Measurements from ENCODE around the gene ADARB2. TPM values are rescaled to one million over a fixed set of nuclear protein-coding genes. Genes with fewer than 3 reads are reported as not detected.

Gene ADARB2
- total RNA-seq, 1 donor from 2014 or later = 0.80 TPM

DNA sequence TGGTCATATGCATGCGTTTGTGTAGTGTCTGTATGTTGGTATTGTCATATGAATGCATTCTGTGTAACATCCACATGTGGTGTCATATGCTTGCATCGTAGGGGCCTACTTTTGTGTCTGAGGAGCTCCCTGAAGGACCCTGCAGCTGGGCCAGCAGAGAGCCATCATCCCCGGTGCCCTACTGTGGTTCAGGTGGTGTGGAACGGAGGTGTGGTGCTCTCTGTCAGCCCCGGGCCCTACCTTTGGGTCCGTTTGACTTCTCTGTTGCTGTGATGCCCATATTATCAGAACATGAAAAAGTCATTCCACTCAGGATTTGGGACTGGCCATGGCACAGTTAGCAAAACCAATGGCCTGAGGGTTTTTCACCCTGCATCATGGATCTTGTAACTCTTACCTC lies 217.9 kb downstream of the ADARB2 start:
- intact Hi-C loops (cut with DNase I) = no loop called here
- no peaks in the 10 kb centered on the region for H3K4me1 ChIP-seq
- TF ChIP-seq, protein P1, sequence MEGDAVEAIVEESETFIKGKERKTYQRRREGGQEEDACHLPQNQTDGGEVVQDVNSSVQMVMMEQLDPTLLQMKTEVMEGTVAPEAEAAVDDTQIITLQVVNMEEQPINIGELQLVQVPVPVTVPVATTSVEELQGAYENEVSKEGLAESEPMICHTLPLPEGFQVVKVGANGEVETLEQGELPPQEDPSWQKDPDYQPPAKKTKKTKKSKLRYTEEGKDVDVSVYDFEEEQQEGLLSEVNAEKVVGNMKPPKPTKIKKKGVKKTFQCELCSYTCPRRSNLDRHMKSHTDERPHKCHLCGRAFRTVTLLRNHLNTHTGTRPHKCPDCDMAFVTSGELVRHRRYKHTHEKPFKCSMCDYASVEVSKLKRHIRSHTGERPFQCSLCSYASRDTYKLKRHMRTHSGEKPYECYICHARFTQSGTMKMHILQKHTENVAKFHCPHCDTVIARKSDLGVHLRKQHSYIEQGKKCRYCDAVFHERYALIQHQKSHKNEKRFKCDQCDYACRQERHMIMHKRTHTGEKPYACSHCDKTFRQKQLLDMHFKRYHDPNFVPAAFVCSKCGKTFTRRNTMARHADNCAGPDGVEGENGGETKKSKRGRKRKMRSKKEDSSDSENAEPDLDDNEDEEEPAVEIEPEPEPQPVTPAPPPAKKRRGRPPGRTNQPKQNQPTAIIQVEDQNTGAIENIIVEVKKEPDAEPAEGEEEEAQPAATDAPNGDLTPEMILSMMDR (IDR thresholded peaks at IDR 0.05) = no peak
- H3K27me3 ChIP-seq (ENCODE audit: low read depth) = no peaks in the 10 kb centered on the region
- no peak overlapping the region for H3K27ac ChIP-seq
- ATAC-seq = no peak
- no peaks in the 10 kb centered on the region for H3K36me3 ChIP-seq
- no peaks in the 10 kb centered on the region for H3K9me3 ChIP-seq
- no peak overlapping the region for H3K4me3 ChIP-seq
- DNase-seq = no peak

DNA sequence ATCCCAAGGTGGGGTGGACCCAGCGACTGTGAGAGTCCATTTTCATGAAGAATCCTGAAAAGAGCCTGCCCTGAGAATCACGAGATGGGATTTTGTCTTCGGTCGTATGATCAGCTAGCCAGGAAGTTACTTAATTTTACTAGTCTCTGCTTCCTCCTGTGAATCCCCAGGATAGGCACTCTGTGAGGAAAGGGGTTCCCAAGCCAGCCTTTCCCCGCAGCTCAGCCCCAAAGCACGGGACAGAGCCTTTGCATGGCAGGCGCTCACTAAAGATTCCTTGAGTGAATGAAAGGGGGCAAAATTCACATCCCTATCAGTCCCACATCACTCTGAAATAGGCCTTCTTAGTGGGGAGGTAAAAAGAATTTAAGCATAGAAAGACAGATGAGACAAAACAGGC lies 219.6 kb downstream of the ADARB2 start:
- ATAC-seq = no peak
- H3K4me3 ChIP-seq = no peak overlapping the region
- no peaks in the 10 kb centered on the region for H3K36me3 ChIP-seq
- H3K9me3 ChIP-seq = no peaks in the 10 kb centered on the region
- TF ChIP-seq, protein P1 (IDR thresholded peaks at IDR 0.05) = no peak
- H3K4me1 ChIP-seq = no peaks in the 10 kb centered on the region
- no peak for DNase-seq
- intact Hi-C loops (cut with DNase I) = no loop called here
- H3K27ac ChIP-seq = no peak overlapping the region
- H3K27me3 ChIP-seq (ENCODE audit: low read depth) = no peaks in the 10 kb centered on the region

DNA sequence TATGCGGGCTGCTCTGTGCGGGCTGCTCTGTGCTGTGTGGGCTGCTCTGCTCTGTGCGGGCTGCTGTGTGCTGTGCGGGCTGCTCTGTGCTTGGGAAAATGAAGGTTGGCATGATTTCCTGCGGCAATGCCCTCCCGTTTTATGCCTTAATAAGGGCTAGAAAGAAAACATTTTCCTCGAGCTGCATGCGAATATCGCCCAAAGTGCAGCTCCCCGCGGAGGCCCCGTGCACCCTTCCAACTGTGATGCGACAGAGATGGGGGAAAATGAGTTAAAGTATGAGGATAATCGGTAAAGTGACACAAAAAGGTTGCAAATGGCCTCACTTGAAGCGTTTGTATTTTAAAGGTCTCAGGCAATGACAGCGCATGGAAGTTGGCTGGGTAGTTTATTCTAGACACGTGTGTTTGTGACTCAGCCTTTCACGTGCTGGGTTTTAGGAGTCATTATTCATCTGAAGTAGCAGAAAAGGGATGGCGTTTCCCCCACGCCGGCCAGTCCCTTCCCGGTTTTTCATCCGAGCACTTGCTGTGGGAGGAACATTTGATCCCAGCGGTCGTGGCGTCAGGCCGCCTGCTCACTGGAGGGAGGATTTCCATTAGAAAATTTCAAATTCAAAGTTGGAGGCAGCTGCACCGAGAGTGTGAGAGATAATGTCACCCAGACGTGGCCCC lies 220.7 kb downstream of the ADARB2 start:
- TF ChIP-seq, protein P1 (IDR thresholded peaks at IDR 0.05) = no peak
- intact Hi-C loops (cut with DNase I) = no loop called here
- ATAC-seq (no peak), DNase-seq (no peak)
- H3K27me3 ChIP-seq (ENCODE audit: low read depth) = no peaks in the 10 kb centered on the region
- no peaks in the 10 kb centered on the region for H3K9me3 ChIP-seq
- no peaks in the 10 kb centered on the region for H3K36me3 ChIP-seq
- H3K27ac ChIP-seq = no peak overlapping the region
- no peak overlapping the region for H3K4me3 ChIP-seq
- no peaks in the 10 kb centered on the region for H3K4me1 ChIP-seq

DNA sequence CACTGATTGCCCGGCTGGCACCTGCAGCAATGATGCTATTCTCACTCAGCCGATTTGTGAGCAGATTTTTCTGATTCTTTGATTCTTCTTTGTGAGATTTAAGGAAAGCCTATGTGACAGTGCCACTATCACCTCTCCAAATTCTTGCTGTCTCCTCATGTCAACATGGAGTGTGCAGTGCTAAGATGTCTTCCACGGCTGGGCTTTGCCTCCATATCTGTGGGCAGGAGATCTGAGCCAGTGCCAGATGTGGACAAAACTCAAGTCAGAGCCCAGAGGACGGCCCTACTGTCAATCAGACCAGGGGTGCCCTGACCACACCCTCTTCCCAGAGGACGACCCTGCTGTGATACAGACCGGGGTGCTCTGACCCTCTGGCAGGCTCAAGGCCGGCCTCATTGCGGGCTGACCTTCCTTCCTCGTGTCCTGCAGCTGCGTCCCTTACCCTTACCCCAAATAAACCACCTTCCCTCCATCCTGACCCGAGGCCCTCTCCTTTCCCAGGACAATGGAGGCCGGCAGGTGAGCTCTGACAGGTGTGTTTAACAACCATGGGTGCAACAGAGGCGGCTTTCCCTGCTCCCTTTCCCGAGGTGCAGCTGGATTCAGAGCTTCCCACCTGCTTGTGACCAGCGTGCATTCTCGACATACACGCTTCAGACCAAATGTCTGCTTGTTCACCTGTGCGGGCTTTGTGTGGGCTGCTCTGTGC lies 221.4 kb downstream of the ADARB2 start:
- H3K4me1 ChIP-seq = no peaks in the 10 kb centered on the region
- no peaks in the 10 kb centered on the region for H3K9me3 ChIP-seq
- H3K4me3 ChIP-seq = no peak overlapping the region
- no peak overlapping the region for H3K27ac ChIP-seq
- ATAC-seq (peak in 1 of 2 donors; percentile 16), DNase-seq (no peak)
- TF ChIP-seq, protein P1 (IDR thresholded peaks at IDR 0.05) = no peak
- no peaks in the 10 kb centered on the region for H3K27me3 ChIP-seq (ENCODE audit: low read depth)
- intact Hi-C loops (cut with DNase I) = no loop called here
- H3K36me3 ChIP-seq = no peaks in the 10 kb centered on the region

DNA sequence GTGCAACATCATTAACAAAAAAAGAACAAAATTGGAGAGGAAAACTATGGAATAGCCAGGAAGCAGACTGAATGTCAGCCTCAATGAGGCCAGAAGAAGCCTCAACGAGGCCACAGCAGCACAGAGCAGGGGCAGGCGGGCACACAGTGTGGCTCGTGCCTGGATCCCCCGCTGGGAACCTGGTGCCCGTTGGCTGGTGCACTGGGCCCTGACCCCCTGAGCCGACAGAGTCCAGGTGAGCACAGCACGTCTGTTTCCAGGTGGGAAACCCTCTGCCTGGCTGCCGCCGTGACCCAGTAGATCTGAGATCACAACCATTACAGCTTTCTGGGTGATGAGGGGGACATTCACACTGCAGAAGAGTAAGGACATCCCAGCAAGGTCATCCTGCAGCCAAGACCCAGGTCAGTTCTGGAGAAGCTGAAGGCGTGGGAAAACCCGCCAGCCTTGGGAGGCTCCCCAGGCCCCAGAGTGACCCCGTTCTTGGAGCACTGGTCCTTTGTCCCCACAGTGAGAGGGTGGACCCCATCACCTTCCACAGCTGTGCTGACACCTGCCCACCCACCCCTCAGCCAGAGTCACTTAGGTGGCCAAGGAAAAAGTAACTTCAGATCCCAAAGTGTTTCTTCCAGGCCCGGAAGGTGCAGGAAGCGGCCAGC lies 222.1 kb downstream of the ADARB2 start:
- H3K36me3 ChIP-seq = no peaks in the 10 kb centered on the region
- DNase-seq = no peak
- peak in 1 of 2 donors; percentile 12 for ATAC-seq

More for the DNA sequence above, 222.1 kb downstream of the ADARB2 start:
- no peak overlapping the region for H3K27ac ChIP-seq
- intact Hi-C loops (cut with DNase I) = no loop called here
- no peaks in the 10 kb centered on the region for H3K27me3 ChIP-seq (ENCODE audit: low read depth)
- no peak overlapping the region for H3K4me3 ChIP-seq
- H3K9me3 ChIP-seq = no peaks in the 10 kb centered on the region
- TF ChIP-seq, protein P1 (IDR thresholded peaks at IDR 0.05) = no peak
- no peaks in the 10 kb centered on the region for H3K4me1 ChIP-seq
